Neural cell (in vitro differentiated cells): Measurements from ENCODE around the gene ITFG2. TPM values are rescaled to one million over a fixed set of nuclear protein-coding genes. Genes with fewer than 3 reads are reported as not detected.

Experiments used
- H2AFZ ChIP-seq: fragments of 200-600, 300-800 bp; sonication (generic), shearing (Covaris generic); 2 replicates; pipeline ENCODE4 v1.6.0; 2014; ENCODE audit warnings: low read depth, mild to moderate bottlenecking, antibody characterized with exemption, low read length, moderate library complexity
- H3F3A ChIP-seq: fragments of 200-600 bp; shearing (Covaris generic); 2 replicates; pipeline ENCODE4 v1.6.1; 2016; ENCODE audit warnings: mild to moderate bottlenecking, moderate library complexity, mixed read lengths, antibody characterized with exemption, low read length; ENCODE audit not compliant: insufficient read depth, poor library complexity, severe bottlenecking
- H3K27ac ChIP-seq: fragments of 200-600, 300-800 bp; sonication (generic), shearing (Covaris generic); 2 replicates; pipeline ENCODE4 v1.5.1; 2014; ENCODE audit warnings: mild to moderate bottlenecking, low read length, moderate library complexity
- H3K27me3 ChIP-seq: fragments of 300-800, 200-600 bp; sonication (generic), shearing (Covaris generic); 2 replicates; pipeline ENCODE4 v1.6.0; 2014; ENCODE audit warnings: mild to moderate bottlenecking, low read depth, low read length, moderate library complexity; ENCODE audit not compliant: insufficient read depth
- H3K36me3 ChIP-seq: fragments of 300-800, 200-600 bp; sonication (generic), shearing (Covaris generic); 2 replicates; pipeline ENCODE4 v1.5.1; 2014; ENCODE audit warnings: mild to moderate bottlenecking, antibody characterized with exemption, low read length, moderate library complexity; ENCODE audit not compliant: insufficient read depth
- H3K4me2 ChIP-seq: fragments of 300-800, 200-600 bp; sonication (generic), shearing (Covaris generic); 2 replicates; pipeline ENCODE4 v1.6.0; 2014; ENCODE audit warnings: mild to moderate bottlenecking, low read length
- H3K4me3 ChIP-seq: fragments of 300-800, 200-600 bp; sonication (generic), shearing (Covaris generic); 2 replicates; pipeline ENCODE4 v1.5.1; 2014; ENCODE audit warnings: mild to moderate bottlenecking, low read length, moderate library complexity
- H3K79me2 ChIP-seq: fragments of 200-600 bp; shearing (Covaris generic); replicated peaks from 2 replicates; pipeline ENCODE4 v1.6.0; 2014; ENCODE audit warnings: mild to moderate bottlenecking, low read length, moderate library complexity; ENCODE audit not compliant: insufficient read depth
- H3K9ac ChIP-seq: fragments of 300-800, 200-600 bp; sonication (generic), shearing (Covaris generic); 2 replicates; pipeline ENCODE4 v1.6.1; 2016; ENCODE audit warnings: mild to moderate bottlenecking, low read length, mixed read lengths
- H3K9me2 ChIP-seq: fragments of 200-600 bp; shearing (Covaris generic); 2 replicates; pipeline ENCODE4 v1.6.1; 2016; ENCODE audit warnings: mild to moderate bottlenecking, low read length, mixed read lengths; ENCODE audit not compliant: insufficient read depth
- H3K9me3 ChIP-seq: fragments of 200-600, 300-800 bp; sonication (generic), shearing (Covaris generic); 2 replicates; pipeline ENCODE4 v1.6.1; 2016; ENCODE audit warnings: mild to moderate bottlenecking, mixed run types, low read length, moderate library complexity, mixed read lengths
- H4K20me1 ChIP-seq: fragments of 200-600 bp; shearing (Covaris generic); 2 replicates; pipeline ENCODE4 v1.6.1; 2016; ENCODE audit warnings: mild to moderate bottlenecking, mixed run types; ENCODE audit not compliant: insufficient read depth
- EP300 ChIP-seq: fragments of 450-650 bp; conservative IDR thresholded peaks from 2 replicates; pipeline ENCODE4 v1.6.1; 2014; ENCODE audit warnings: antibody characterized with exemption, mild to moderate bottlenecking, moderate library complexity; ENCODE audit not compliant: poor library complexity, severe bottlenecking
- EZH2 ChIP-seq: fragments of 200-600, 300-800 bp; shearing (Covaris generic), sonication (generic); IDR thresholded peaks from 2 replicates; pipeline ENCODE4 v1.6.1; 2014; ENCODE audit warnings: antibody characterized with exemption, low read length, borderline replicate concordance, mild to moderate bottlenecking; ENCODE audit not compliant: insufficient read depth, poor library complexity, severe bottlenecking
- MXI1 ChIP-seq: fragments of 450-650 bp; conservative IDR thresholded peaks from 2 replicates; pipeline ENCODE4 v1.6.1; 2014; ENCODE audit warnings: antibody characterized with exemption, mild to moderate bottlenecking; ENCODE audit not compliant: poor library complexity, severe bottlenecking
- POLR2AphosphoS5 ChIP-seq: IDR thresholded peaks from 2 replicates; pipeline ENCODE4 v1.6.1; 2012
- RAD21 ChIP-seq: fragments of 450-650 bp; conservative IDR thresholded peaks from 2 replicates; pipeline ENCODE4 v1.6.1; 2014; ENCODE audit warnings: antibody characterized with exemption, mild to moderate bottlenecking, moderate library complexity
- SMC3 ChIP-seq: fragments of 450-650 bp; conservative IDR thresholded peaks from 2 replicates; pipeline ENCODE4 v1.6.1; 2014; ENCODE audit warnings: antibody characterized with exemption, mild to moderate bottlenecking, moderate library complexity; ENCODE audit not compliant: poor library complexity
- TAF1 ChIP-seq: IDR thresholded peaks from 2 replicates; pipeline ENCODE4 v1.6.1; 2012; ENCODE audit warnings: low read depth
- polyA plus RNA-seq: library from polyadenylated mRNA; depleted of rRNA; stranded (reverse); fragments of >200 nt; gene quantifications from 2 replicates; pipeline ENCODE4 v1.2.3, GENCODE V29; 2014
- TF ChIP-seq, protein P1 (sequence below): fragments of 450-650 bp; IDR thresholded peaks from 2 replicates; pipeline ENCODE4 v1.5.1; 2014; ENCODE audit warnings: antibody characterized with exemption, mild to moderate bottlenecking, moderate library complexity; ENCODE audit not compliant: poor library complexity, severe bottlenecking
- TF ChIP-seq, protein P2 (sequence below): IDR thresholded peaks from 2 replicates; pipeline ENCODE4 v1.6.1; 2012; ENCODE audit warnings: borderline replicate concordance

The ITFG2 gene
- polyA plus RNA-seq, 1 donor from 2014 or later = 22.2 TPM

DNA sequence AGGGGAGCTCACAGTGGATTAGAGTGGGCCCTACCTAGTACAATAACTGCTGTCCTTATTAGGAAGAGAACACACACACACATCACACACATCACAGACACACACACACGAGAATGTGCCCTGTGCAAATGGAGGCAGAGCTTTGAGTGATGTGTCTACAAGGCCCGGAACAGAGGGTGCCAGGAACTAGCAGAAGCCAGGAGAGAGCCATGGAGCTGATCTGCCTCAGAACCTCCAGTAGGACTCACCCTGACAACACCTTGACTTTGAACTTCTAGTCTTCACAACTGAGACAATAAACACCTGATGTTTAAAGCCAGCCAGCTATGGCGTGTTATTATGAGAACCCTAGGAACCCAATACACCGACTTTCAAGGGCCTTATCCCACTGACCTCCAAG, 47.4 kb upstream of the ITFG2 start:
- Histone ChIP-seq H3K36me3 (no peaks in the 10 kb centered on the region), H3K9me3 (no peaks in the 10 kb centered on the region), H3K4me2 (no peak overlapping the region), H3K9ac (no peak overlapping the region), H3K27me3 (no peaks in the 10 kb centered on the region), H3K9me2 (no peaks in the 10 kb centered on the region), H3K4me3 (no peak overlapping the region), H3K79me2 (no peaks in the 10 kb centered on the region), H4K20me1 (no peaks in the 10 kb centered on the region), H3K27ac (no peak overlapping the region), H3F3A (no peaks in the 10 kb centered on the region), H2AFZ (no peak overlapping the region)
- TF ChIP-seq, protein P1, sequence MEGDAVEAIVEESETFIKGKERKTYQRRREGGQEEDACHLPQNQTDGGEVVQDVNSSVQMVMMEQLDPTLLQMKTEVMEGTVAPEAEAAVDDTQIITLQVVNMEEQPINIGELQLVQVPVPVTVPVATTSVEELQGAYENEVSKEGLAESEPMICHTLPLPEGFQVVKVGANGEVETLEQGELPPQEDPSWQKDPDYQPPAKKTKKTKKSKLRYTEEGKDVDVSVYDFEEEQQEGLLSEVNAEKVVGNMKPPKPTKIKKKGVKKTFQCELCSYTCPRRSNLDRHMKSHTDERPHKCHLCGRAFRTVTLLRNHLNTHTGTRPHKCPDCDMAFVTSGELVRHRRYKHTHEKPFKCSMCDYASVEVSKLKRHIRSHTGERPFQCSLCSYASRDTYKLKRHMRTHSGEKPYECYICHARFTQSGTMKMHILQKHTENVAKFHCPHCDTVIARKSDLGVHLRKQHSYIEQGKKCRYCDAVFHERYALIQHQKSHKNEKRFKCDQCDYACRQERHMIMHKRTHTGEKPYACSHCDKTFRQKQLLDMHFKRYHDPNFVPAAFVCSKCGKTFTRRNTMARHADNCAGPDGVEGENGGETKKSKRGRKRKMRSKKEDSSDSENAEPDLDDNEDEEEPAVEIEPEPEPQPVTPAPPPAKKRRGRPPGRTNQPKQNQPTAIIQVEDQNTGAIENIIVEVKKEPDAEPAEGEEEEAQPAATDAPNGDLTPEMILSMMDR = no peak
- TF ChIP-seq, protein P2, sequence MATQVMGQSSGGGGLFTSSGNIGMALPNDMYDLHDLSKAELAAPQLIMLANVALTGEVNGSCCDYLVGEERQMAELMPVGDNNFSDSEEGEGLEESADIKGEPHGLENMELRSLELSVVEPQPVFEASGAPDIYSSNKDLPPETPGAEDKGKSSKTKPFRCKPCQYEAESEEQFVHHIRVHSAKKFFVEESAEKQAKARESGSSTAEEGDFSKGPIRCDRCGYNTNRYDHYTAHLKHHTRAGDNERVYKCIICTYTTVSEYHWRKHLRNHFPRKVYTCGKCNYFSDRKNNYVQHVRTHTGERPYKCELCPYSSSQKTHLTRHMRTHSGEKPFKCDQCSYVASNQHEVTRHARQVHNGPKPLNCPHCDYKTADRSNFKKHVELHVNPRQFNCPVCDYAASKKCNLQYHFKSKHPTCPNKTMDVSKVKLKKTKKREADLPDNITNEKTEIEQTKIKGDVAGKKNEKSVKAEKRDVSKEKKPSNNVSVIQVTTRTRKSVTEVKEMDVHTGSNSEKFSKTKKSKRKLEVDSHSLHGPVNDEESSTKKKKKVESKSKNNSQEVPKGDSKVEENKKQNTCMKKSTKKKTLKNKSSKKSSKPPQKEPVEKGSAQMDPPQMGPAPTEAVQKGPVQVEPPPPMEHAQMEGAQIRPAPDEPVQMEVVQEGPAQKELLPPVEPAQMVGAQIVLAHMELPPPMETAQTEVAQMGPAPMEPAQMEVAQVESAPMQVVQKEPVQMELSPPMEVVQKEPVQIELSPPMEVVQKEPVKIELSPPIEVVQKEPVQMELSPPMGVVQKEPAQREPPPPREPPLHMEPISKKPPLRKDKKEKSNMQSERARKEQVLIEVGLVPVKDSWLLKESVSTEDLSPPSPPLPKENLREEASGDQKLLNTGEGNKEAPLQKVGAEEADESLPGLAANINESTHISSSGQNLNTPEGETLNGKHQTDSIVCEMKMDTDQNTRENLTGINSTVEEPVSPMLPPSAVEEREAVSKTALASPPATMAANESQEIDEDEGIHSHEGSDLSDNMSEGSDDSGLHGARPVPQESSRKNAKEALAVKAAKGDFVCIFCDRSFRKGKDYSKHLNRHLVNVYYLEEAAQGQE = no peak
- no peak for TF ChIP-seq RAD21
- TF ChIP-seq EP300 = no peak
- TF ChIP-seq POLR2AphosphoS5 = no peak
- no peak for TF ChIP-seq SMC3
- TF ChIP-seq MXI1 = no peak
- no peak for TF ChIP-seq EZH2
- TF ChIP-seq TAF1 = no peak

DNA sequence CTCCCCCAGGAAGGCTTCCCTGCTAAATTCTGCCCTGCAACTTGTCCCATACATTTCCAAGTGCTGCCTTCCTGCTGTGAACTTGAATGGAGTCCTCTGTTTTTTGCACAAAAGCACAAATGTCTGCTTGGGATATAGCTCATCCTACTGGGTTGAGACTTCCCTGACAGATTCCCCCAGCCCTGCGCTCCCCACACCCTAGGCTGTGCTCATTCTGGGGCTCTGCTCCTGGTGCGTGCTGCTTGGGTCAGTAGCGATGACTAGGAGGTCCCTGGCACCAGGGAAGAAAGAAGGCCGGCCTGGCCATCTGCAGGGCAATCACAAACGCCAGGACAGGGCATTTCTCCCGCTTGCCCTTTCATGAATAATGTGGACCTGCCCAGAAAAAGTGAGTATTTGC, 46.9 kb upstream of the ITFG2 start:
- no peaks in the 10 kb centered on the region for H3F3A ChIP-seq
- H2AFZ ChIP-seq = no peak overlapping the region
- H3K4me3 ChIP-seq = no peak overlapping the region
- no peak overlapping the region for H3K9ac ChIP-seq
- H3K27me3 ChIP-seq = no peaks in the 10 kb centered on the region
- H3K9me2 ChIP-seq = no peaks in the 10 kb centered on the region
- TF ChIP-seq, protein P2 = no peak
- TF ChIP-seq SMC3 (no peak), EZH2 (no peak), RAD21 (no peak), POLR2AphosphoS5 (no peak), EP300 (no peak), MXI1 (no peak), TAF1 (no peak)
- TF ChIP-seq, protein P1 = no peak
- H3K27ac ChIP-seq = no peak overlapping the region
- H4K20me1 ChIP-seq = no peaks in the 10 kb centered on the region
- no peaks in the 10 kb centered on the region for H3K79me2 ChIP-seq
- no peaks in the 10 kb centered on the region for H3K9me3 ChIP-seq
- H3K36me3 ChIP-seq = no peaks in the 10 kb centered on the region
- no peak overlapping the region for H3K4me2 ChIP-seq
